ENCODE measurements around the gene CTTNBP2.

Gene CTTNBP2

DNA sequence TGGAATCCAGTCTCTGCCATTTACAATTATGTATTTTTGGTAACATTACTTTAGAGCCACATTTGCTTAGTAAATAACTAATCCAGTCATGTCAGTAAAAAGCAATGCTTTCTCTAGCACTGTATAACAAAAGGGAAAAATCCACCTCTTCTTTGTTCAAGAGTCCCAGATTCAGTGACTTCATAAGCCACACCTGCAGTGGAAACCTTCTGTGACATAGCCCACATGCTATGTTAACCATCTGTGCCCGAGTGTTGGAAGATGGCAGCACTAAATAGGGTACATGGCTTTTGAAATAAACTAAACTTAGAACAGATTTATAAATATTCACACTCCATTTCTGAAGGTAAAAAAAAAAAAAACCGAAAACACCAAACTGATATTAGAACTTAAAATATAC, 83.0 kb downstream of the CTTNBP2 start:
- Histone ChIP-seq H3K4me1 (ENCODE audit: low read length) (no peaks in the 10 kb centered on the region), H3K27me3 (replicated peaks; ENCODE audit: insufficient read depth, low read length) (no peaks in the 10 kb centered on the region), H3K9me2 (replicated peaks; ENCODE audit: insufficient read depth, low read length) (no peaks in the 10 kb centered on the region), H3K27ac (ENCODE audit: low read length) (no peak overlapping the region), H3K4me3 (ENCODE audit: low read length) (no peak overlapping the region), H3K36me3 (replicated peaks; ENCODE audit: insufficient read depth, low read length) (no peaks in the 10 kb centered on the region), H3K4me2 (ENCODE audit: low read depth, low read length) (no peak overlapping the region), H3K9me3 (replicated peaks; ENCODE audit: insufficient read depth, low read length) (no peaks in the 10 kb centered on the region), H3K79me2 (ENCODE audit: low read length) (no peaks in the 10 kb centered on the region), H4K20me1 (ENCODE audit: insufficient read depth, low read length) (no peaks in the 10 kb centered on the region), H3F3A (ENCODE audit: insufficient read depth, low read length) (no peaks in the 10 kb centered on the region), H2AFZ (ENCODE audit: low read length) (no peak overlapping the region), H3K9ac (ENCODE audit: low read length) (no peak overlapping the region)
- DNase-seq = no peak
- TF ChIP-seq, protein P1, sequence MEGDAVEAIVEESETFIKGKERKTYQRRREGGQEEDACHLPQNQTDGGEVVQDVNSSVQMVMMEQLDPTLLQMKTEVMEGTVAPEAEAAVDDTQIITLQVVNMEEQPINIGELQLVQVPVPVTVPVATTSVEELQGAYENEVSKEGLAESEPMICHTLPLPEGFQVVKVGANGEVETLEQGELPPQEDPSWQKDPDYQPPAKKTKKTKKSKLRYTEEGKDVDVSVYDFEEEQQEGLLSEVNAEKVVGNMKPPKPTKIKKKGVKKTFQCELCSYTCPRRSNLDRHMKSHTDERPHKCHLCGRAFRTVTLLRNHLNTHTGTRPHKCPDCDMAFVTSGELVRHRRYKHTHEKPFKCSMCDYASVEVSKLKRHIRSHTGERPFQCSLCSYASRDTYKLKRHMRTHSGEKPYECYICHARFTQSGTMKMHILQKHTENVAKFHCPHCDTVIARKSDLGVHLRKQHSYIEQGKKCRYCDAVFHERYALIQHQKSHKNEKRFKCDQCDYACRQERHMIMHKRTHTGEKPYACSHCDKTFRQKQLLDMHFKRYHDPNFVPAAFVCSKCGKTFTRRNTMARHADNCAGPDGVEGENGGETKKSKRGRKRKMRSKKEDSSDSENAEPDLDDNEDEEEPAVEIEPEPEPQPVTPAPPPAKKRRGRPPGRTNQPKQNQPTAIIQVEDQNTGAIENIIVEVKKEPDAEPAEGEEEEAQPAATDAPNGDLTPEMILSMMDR (IDR thresholded peaks at IDR 0.05; ENCODE audit: low read length) = no peak
- TF ChIP-seq EZH2 (optimal IDR thresholded peaks at IDR 0.05; ENCODE audit: low read depth, low read length) (no peak), EZH2phosphoT487 (IDR thresholded peaks at IDR 0.05; ENCODE audit: low read length) (no peak)

DNA sequence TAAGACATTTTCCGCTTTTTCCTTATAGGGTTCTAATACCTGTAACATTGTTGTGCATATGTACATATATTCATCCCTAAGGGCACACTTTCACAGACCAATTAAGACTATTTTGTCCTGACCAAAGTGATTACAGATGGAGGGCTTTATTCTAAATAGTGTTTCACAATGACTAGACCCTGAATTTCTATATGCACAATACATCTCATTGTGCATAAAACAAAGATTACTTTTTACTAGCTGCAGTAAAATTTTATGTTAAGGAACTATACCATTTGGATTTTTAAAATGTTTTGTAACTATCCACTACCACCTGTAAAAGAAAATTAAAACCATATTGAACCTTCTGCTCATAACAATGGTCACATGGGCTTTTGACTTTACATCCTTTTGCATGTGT, 87.8 kb downstream of the CTTNBP2 start:
- Histone ChIP-seq H2AFZ (ENCODE audit: low read length) (no peak overlapping the region), H3K9ac (ENCODE audit: low read length) (no peak overlapping the region), H3K27ac (ENCODE audit: low read length) (no peak overlapping the region), H3K4me1 (ENCODE audit: low read length) (peaks cover 12% of the 10 kb centered on the region), H3K9me3 (replicated peaks; ENCODE audit: insufficient read depth, low read length) (no peaks in the 10 kb centered on the region), H3K4me2 (ENCODE audit: low read depth, low read length) (no peak overlapping the region), H3K36me3 (replicated peaks; ENCODE audit: insufficient read depth, low read length) (no peaks in the 10 kb centered on the region), H3K79me2 (ENCODE audit: low read length) (no peaks in the 10 kb centered on the region), H3K4me3 (ENCODE audit: low read length) (no peak overlapping the region), H3F3A (ENCODE audit: insufficient read depth, low read length) (peaks cover 9% of the 10 kb centered on the region), H3K9me2 (replicated peaks; ENCODE audit: insufficient read depth, low read length) (no peaks in the 10 kb centered on the region), H4K20me1 (ENCODE audit: insufficient read depth, low read length) (no peaks in the 10 kb centered on the region), H3K27me3 (replicated peaks; ENCODE audit: insufficient read depth, low read length) (no peaks in the 10 kb centered on the region)
- TF ChIP-seq EZH2 (optimal IDR thresholded peaks at IDR 0.05; ENCODE audit: low read depth, low read length) = no peak
- TF ChIP-seq EZH2phosphoT487 (IDR thresholded peaks at IDR 0.05; ENCODE audit: low read length) = no peak
- TF ChIP-seq, protein P1 (IDR thresholded peaks at IDR 0.05; ENCODE audit: low read length) = no peak
- no peak for DNase-seq

DNA sequence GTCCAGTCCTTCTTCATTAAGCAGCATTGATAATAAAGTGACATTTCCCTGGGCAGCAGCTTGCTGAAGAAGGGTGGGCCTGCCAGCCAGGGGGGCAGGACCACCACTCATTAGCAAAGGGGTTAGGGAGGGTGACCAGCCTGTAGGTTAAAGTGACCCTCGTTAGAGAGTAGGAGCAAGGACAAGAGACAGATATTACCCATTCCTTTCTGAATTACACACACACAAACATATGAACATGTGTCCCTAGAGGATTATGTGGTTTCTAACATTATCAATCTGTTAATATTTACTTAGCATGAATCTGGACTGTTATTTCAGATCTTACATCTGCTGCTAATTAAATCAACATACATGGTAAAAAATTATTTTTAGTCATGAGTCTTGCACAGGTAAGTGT, 88.9 kb downstream of the CTTNBP2 start:
- Histone ChIP-seq H3K4me2 (ENCODE audit: low read depth, low read length) (no peak overlapping the region), H3K79me2 (ENCODE audit: low read length) (no peaks in the 10 kb centered on the region), H3K4me1 (ENCODE audit: low read length) (peaks cover 18% of the 10 kb centered on the region), H2AFZ (ENCODE audit: low read length) (no peak overlapping the region), H3K9ac (ENCODE audit: low read length) (no peak overlapping the region), H3K27ac (ENCODE audit: low read length) (no peak overlapping the region), H3K4me3 (ENCODE audit: low read length) (no peak overlapping the region), H3K9me2 (replicated peaks; ENCODE audit: insufficient read depth, low read length) (no peaks in the 10 kb centered on the region), H3F3A (ENCODE audit: insufficient read depth, low read length) (peaks cover 9% of the 10 kb centered on the region), H4K20me1 (ENCODE audit: insufficient read depth, low read length) (no peaks in the 10 kb centered on the region), H3K27me3 (replicated peaks; ENCODE audit: insufficient read depth, low read length) (no peaks in the 10 kb centered on the region), H3K36me3 (replicated peaks; ENCODE audit: insufficient read depth, low read length) (no peaks in the 10 kb centered on the region), H3K9me3 (replicated peaks; ENCODE audit: insufficient read depth, low read length) (no peaks in the 10 kb centered on the region)
- no peak for DNase-seq
- TF ChIP-seq EZH2phosphoT487 (IDR thresholded peaks at IDR 0.05; ENCODE audit: low read length) (no peak), EZH2 (optimal IDR thresholded peaks at IDR 0.05; ENCODE audit: low read depth, low read length) (no peak)

DNA sequence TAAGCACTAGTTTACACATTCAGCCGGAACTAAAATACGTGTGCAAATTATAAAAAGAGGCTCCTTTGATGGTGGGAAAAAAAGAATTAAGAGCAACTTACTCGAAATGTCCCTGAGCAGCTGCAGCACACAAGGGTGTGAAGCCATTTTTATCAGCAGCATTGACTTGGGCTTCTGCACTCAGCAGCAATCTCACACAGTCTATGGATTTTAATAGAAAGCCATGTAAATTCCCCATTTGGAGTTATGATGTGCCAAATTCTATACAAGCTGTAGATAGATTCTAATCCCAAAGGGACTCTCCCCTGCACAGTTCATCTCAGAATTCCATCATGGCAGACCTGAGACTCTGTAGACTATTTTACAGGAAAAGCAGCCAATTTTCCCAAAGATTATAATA, 90.5 kb downstream of the CTTNBP2 start:
- Histone ChIP-seq H3F3A (ENCODE audit: insufficient read depth, low read length) (peaks cover 15% of the 10 kb centered on the region), H4K20me1 (ENCODE audit: insufficient read depth, low read length) (no peaks in the 10 kb centered on the region), H3K79me2 (ENCODE audit: low read length) (no peaks in the 10 kb centered on the region), H3K9me2 (replicated peaks; ENCODE audit: insufficient read depth, low read length) (no peaks in the 10 kb centered on the region), H3K9me3 (replicated peaks; ENCODE audit: insufficient read depth, low read length) (no peaks in the 10 kb centered on the region), H2AFZ (ENCODE audit: low read length) (no peak overlapping the region), H3K27me3 (replicated peaks; ENCODE audit: insufficient read depth, low read length) (no peaks in the 10 kb centered on the region), H3K36me3 (replicated peaks; ENCODE audit: insufficient read depth, low read length) (no peaks in the 10 kb centered on the region), H3K9ac (ENCODE audit: low read length) (no peak overlapping the region), H3K4me1 (ENCODE audit: low read length) (peaks cover 34% of the 10 kb centered on the region), H3K4me3 (ENCODE audit: low read length) (no peak overlapping the region), H3K4me2 (ENCODE audit: low read depth, low read length) (no peak overlapping the region), H3K27ac (ENCODE audit: low read length) (no peak overlapping the region)
- DNase-seq = no peak
- TF ChIP-seq, protein P1 (IDR thresholded peaks at IDR 0.05; ENCODE audit: low read length) = no peak
- TF ChIP-seq EZH2phosphoT487 (IDR thresholded peaks at IDR 0.05; ENCODE audit: low read length) (no peak), EZH2 (optimal IDR thresholded peaks at IDR 0.05; ENCODE audit: low read depth, low read length) (no peak)
